DMS 273 treated with DMSO at 0.1 percent for 48 hours (cell line): ENCODE data around the gene BARHL1.

Experiments used
- DNase-seq: peaks from one replicate; lab custom pipeline; 2025; lab: John Stamatoyannopoulos, UW

BARHL1 gene

GRCh38 chr9:132615774-132616173 lies 33.4 kb downstream of the BARHL1 start:
- no peak for DNase-seq

GRCh38 chr9:132616725-132617124 lies 34.3 kb downstream of the BARHL1 start:
- no peak for DNase-seq

- no peak for DNase-seq
Measured at GRCh38 chr9:132622159-132622558, 39.8 kb downstream of the BARHL1 start.

GRCh38 chr9:132626285-132626684 lies 43.9 kb downstream of the BARHL1 start:
- DNase-seq: no peak

GRCh38 chr9:132627106-132627505 lies 44.7 kb downstream of the BARHL1 start:
- no peak for DNase-seq

GRCh38 chr9:132627594-132627993 lies 45.2 kb downstream of the BARHL1 start:
- DNase-seq: no peak

- DNase-seq: no peak
Measured at GRCh38 chr9:132628746-132629145, 46.3 kb downstream of the BARHL1 start.

GRCh38 chr9:132630116-132630515 lies 47.7 kb downstream of the BARHL1 start:
- DNase-seq: no peak

GRCh38 chr9:132630811-132631210 lies 48.4 kb downstream of the BARHL1 start:
- no peak for DNase-seq

GRCh38 chr9:132631280-132631679 lies 48.9 kb downstream of the BARHL1 start:
- DNase-seq: no peak

- DNase-seq: no peak
Measured at GRCh38 chr9:132631685-132632084, 49.3 kb downstream of the BARHL1 start.

- DNase-seq: no peak
Measured at GRCh38 chr9:132632413-132633129, 50.2 kb downstream of the BARHL1 start.

GRCh38 chr9:132634327-132634726 lies 51.9 kb downstream of the BARHL1 start:
- DNase-seq: no peak

- DNase-seq: no peak
Measured at GRCh38 chr9:132637351-132637750, 54.9 kb downstream of the BARHL1 start.

GRCh38 chr9:132637801-132638200 lies 55.4 kb downstream of the BARHL1 start:
- DNase-seq: no peak

GRCh38 chr9:132638240-132638639 lies 55.8 kb downstream of the BARHL1 start:
- DNase-seq: no peak

- no peak for DNase-seq
Measured at GRCh38 chr9:132639322-132639721, 56.9 kb downstream of the BARHL1 start.
